ENCODE results near the gene CUX1.
A peak's percentile ranks its signal among the peaks of the same experiment; 100 is the strongest.

CUX1 gene

DNA sequence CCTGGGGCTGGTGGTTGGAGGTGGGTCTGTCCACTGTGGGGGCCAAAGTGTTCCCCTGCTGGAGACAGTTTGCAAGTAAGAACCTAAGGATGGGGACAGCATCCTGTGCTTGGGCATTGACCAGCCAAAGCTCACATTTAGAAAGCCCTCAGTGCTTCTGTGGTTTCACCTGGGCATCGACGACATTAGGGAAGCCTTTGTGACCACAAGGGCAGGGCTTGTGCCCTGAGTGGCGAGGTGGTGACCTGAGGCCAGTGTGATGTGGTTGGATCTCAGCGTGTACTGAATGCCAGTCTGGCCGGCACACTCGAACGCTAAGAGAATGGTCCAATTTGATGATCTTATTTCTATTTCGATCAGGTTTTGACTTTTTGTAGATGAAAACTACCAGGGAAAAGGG lies 437.1 kb downstream of the CUX1 start:
- Mint-ChIP-seq H3K27ac (no peak overlapping the region), H3K4me1 (peaks cover 51% of the 10 kb centered on the region), H3K27me3 (ENCODE audit: low read depth, poor library complexity) (peaks cover 7% of the 10 kb centered on the region), H3K9me3 (no peaks in the 10 kb centered on the region), H3K36me3 (ENCODE audit: low read depth) (peaks cover 45% of the 10 kb centered on the region), H3K4me3 (no peak overlapping the region)
- DNase-seq, result no peak
- TF ChIP-seq, protein P1, sequence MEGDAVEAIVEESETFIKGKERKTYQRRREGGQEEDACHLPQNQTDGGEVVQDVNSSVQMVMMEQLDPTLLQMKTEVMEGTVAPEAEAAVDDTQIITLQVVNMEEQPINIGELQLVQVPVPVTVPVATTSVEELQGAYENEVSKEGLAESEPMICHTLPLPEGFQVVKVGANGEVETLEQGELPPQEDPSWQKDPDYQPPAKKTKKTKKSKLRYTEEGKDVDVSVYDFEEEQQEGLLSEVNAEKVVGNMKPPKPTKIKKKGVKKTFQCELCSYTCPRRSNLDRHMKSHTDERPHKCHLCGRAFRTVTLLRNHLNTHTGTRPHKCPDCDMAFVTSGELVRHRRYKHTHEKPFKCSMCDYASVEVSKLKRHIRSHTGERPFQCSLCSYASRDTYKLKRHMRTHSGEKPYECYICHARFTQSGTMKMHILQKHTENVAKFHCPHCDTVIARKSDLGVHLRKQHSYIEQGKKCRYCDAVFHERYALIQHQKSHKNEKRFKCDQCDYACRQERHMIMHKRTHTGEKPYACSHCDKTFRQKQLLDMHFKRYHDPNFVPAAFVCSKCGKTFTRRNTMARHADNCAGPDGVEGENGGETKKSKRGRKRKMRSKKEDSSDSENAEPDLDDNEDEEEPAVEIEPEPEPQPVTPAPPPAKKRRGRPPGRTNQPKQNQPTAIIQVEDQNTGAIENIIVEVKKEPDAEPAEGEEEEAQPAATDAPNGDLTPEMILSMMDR (IDR thresholded peaks at IDR 0.05), result no peak

DNA sequence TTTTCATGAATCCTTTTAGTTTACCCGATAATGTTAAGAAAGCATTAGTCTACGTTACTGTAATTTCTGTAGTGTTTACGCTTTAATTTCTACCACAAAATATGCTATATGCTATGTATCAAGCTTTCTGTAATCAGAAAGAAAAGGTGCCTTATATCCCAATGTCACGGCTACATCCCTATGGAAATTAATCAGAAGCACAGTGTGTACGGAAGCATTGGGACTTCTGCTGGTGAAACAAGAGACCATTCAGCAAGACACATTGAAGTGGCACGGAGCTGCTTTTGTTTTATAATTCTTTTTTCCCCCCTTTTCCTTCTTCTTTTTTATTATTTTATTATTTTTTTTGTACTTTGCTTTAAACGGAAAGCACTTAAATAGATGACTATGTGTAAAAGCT lies 438.1 kb downstream of the CUX1 start:
- H3K4me3 Mint-ChIP-seq, result no peak overlapping the region
- H3K36me3 Mint-ChIP-seq (ENCODE audit: low read depth), result peaks cover 37% of the 10 kb centered on the region
- peaks cover 46% of the 10 kb centered on the region for H3K4me1 Mint-ChIP-seq
- no peaks in the 10 kb centered on the region for H3K9me3 Mint-ChIP-seq
- no peak overlapping the region for H3K27ac Mint-ChIP-seq
- DNase-seq, result no peak
- TF ChIP-seq, protein P1 (IDR thresholded peaks at IDR 0.05), result no peak
- peaks cover 7% of the 10 kb centered on the region for H3K27me3 Mint-ChIP-seq (ENCODE audit: low read depth, poor library complexity)

DNA sequence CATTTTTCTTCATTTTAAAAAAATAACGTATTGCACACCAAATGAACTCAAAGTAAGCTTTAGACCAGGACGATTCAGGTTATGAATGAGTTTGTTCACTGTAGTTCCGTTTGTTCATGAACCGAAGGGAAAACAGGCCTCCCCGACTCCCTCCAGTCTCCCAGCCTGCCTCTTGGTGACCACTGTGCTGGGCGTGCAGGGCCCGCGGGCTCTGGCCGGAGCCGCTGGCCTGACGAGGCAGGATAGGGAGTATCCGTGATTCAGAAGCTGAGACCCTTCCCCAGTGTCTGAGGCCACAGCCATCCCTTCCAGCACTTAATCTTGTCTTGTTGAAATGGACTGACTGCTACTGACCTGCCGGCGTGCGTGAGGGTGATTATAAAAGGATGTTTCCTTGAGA lies 438.5 kb downstream of the CUX1 start:
- TF ChIP-seq, protein P1 (IDR thresholded peaks at IDR 0.05), result no peak

DNA sequence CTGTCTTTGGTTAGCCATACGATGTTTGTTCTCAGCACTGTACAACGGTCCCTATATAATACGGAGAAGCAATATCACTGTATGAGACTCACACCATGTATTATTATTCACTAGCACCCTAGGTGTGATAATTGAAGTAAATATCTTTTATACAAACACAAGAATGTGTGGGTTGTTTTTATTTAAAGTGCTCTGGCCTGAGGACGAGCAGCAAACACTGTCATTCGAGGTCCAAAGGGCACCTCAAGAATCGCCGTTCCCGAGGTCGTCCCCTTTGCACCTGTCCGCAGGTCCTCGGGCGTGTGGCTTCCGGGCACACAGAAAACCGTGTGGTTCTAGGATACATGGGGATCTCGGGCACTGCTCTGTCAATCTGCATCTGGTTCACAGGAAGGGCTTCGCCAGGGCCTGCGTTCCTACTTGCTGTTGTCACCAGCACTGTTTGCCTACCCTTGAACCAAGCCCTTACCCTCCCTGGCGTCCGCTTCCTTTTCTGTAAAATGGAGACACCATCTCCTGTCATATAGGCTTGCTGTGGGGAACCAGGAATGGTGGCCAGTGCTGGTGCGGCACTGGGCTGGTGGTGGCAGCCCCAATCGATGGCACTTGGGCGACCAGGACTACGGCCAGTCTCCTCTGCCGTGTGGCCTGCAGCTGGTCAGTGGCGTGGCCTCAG lies 440.8 kb downstream of the CUX1 start:
- TF ChIP-seq, protein P1 (IDR thresholded peaks at IDR 0.05), result no peak
- H3K9me3 Mint-ChIP-seq, result no peaks in the 10 kb centered on the region
- DNase-seq, result no peak
- peaks cover 9% of the 10 kb centered on the region for H3K27me3 Mint-ChIP-seq (ENCODE audit: low read depth, poor library complexity)
- peaks cover 33% of the 10 kb centered on the region for H3K4me1 Mint-ChIP-seq
- peak overlapping the region; percentile 86 for H3K27ac Mint-ChIP-seq
- H3K4me3 Mint-ChIP-seq, result no peak overlapping the region
- peaks cover 38% of the 10 kb centered on the region for H3K36me3 Mint-ChIP-seq (ENCODE audit: low read depth)

More for the DNA sequence above, 438.5 kb downstream of the CUX1 start:
- Mint-ChIP-seq H3K4me3 (no peak overlapping the region), H3K27ac (no peak overlapping the region), H3K27me3 (ENCODE audit: low read depth, poor library complexity) (peaks cover 7% of the 10 kb centered on the region), H3K9me3 (no peaks in the 10 kb centered on the region), H3K36me3 (ENCODE audit: low read depth) (peaks cover 35% of the 10 kb centered on the region), H3K4me1 (peaks cover 44% of the 10 kb centered on the region)
- DNase-seq, result no peak

DNA sequence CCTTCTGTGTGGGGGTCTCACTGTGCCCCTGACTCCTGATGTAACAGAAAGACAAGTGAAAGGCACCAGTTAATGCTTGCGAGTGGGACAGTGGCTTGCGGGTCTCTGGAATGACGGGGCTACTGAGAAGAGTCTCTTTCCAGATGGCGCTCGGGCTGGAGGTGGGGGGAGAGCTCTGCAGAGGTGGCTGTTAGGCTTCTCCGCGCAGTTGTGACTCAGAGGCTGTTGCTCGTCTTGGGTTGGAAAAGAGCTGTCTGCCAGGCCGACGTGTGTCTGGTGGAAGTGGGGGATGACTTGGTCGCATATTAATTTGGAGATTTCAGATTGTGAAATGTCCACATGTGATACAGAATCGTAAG lies 441.3 kb downstream of the CUX1 start:
- H3K4me1 Mint-ChIP-seq, result peaks cover 33% of the 10 kb centered on the region
- H3K9me3 Mint-ChIP-seq, result no peaks in the 10 kb centered on the region
- TF ChIP-seq, protein P1 (IDR thresholded peaks at IDR 0.05), result no peak
- H3K27ac Mint-ChIP-seq, result peak overlapping the region; percentile 86
- peaks cover 9% of the 10 kb centered on the region for H3K27me3 Mint-ChIP-seq (ENCODE audit: low read depth, poor library complexity)
- H3K36me3 Mint-ChIP-seq (ENCODE audit: low read depth), result peaks cover 38% of the 10 kb centered on the region
- no peak for DNase-seq
- no peak overlapping the region for H3K4me3 Mint-ChIP-seq

DNA sequence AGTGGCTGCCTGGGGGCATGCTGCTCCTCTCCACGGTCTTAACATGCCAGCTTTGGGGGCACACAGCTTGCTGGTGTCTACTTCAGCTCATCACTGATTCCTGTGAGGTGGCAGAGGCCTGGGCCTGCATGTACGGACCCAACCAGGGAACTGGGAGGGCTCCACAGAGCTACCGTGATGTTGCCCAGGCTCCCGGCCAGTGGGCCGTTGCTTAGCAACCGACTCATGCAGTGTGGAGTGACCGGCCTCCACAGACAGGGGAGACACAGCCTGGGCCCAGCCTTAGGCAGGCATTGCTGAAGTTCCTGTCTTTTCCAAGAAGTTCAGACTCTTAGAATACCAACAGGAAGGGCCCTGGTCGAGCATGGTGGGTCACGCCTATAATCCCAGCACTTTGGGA lies 443.4 kb downstream of the CUX1 start:
- no peaks in the 10 kb centered on the region for H3K9me3 Mint-ChIP-seq
- peaks cover 32% of the 10 kb centered on the region for H3K36me3 Mint-ChIP-seq (ENCODE audit: low read depth)
- TF ChIP-seq, protein P1 (IDR thresholded peaks at IDR 0.05), result no peak
- no peak overlapping the region for H3K27ac Mint-ChIP-seq
- peaks cover 42% of the 10 kb centered on the region for H3K4me1 Mint-ChIP-seq
- peak; percentile 37 for DNase-seq
- H3K4me3 Mint-ChIP-seq, result no peak overlapping the region
- H3K27me3 Mint-ChIP-seq (ENCODE audit: low read depth, poor library complexity), result peaks cover 9% of the 10 kb centered on the region
